Activated CD4-positive, alpha-beta T cell treated with anti-CD3 and anti-CD28 coated beads, Interleukin-2, amount 50 U/mL, for 48 hours (primary cell): ENCODE data around the gene OR5AU1.
"Not testable (repeated sequence)": the region's sequence is repeated elsewhere in the genome, so short reads cannot be mapped to it uniquely, and the experiment has no call there.

Experiments
- DNase-seq, 2 experiments: peaks; one replicate each; pipeline ENCODE4 v3.0.0-alpha.2; 2020

The OR5AU1 gene

GRCh38 chr14:21169573-21169972 lies 13.7 kb upstream of the OR5AU1 start:
- DNase-seq = no peak

GRCh38 chr14:21168055-21168454 lies 12.2 kb upstream of the OR5AU1 start:
- DNase-seq = no peak

GRCh38 chr14:21165670-21166069 lies 9.8 kb upstream of the OR5AU1 start:
- not testable (repeated sequence) for DNase-seq

- DNase-seq = not testable (repeated sequence)
Observed at GRCh38 chr14:21165002-21165605, 9.2 kb upstream of the OR5AU1 start.

GRCh38 chr14:21163871-21164291 lies 8.0 kb upstream of the OR5AU1 start:
- no peak for DNase-seq

GRCh38 chr14:21162081-21162480 lies 6.2 kb upstream of the OR5AU1 start:
- no peak for DNase-seq

DNA sequence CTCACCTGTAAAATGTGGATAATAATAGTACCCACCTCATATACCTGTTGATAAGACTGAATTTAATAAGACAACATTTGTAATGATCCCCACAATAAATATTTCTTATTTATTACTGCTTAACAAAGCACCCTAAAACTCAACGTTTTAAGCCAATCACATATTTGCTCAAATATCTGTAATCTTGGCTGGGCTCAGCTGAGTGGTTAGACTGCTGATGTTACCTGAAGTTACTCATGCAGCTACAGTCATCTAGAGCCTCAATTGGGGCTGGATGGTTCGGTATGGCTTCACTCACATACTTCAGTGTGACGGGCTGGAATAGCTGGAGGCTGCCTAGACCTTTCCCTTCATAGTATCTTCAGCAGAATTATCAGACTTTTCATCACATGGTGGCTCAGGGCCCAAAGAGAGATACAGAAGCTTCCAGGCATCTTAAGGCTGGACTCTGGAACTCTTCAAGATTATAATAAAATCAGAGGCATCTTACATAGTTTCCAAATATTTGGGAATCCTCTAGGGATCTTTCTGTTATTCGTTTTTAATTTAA lies 4.3 kb upstream of the OR5AU1 start:
- DNase-seq = no peak

DNA sequence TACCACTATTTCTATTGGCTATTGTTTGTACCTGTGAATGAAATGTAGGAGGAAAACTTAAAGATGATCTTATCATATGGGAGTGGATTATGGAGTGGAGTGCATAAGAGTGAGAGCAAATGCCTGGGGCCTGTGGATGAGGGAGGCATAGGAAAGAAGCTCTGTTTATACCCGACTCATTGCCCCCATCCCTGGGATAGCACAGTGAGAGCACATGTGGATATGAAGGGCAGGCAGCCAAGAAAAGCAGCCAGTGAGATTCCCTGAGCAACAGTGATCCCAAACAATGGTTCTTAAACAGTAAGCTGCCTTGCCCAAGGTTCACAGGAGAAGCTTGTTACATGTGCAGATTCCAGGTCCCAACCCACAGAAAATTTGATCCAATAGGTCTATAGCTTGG lies 2.3 kb upstream of the OR5AU1 start:
- not testable (repeated sequence) for DNase-seq

DNA sequence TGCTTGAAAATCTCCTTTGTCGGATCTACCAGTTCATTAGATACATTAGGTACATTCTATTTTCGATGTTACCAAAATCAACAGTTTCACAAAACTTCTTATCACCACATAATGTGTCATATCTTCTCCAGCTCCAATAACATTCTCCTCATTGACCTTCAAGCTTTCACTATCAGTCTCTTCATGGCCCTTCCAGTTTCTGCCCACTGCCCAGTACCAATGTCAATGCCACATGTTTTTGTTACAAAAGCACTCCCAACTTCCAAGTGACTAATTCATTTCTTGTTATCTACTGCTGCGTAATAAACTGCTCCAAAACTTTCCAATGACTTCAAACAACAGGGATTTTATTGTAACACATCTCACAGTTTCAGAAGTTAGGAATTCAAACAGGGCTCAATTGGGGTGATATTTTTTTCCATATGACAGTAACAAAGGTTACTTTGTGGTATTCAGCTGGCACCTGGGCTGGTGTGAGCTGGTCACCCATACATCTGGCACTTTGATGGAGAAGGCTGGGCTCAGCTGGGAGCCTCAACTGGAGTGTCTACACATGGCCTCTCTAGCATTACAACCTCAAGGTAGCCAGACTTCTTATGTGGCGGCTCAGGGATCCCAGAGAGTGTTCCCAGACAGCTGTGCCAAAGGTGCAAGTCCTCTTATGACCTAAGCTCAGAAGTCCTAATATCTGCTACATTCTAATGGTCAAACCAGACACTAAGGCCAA lies 6.1 kb downstream of the OR5AU1 start:
- no peak for DNase-seq

- no peak for DNase-seq
Observed at GRCh38 chr14:21145437-21145836, 10.4 kb downstream of the OR5AU1 start.

GRCh38 chr14:21142357-21142756 lies 13.5 kb downstream of the OR5AU1 start:
- no peak for DNase-seq

GRCh38 chr14:21136024-21136423 lies 19.8 kb downstream of the OR5AU1 start:
- no peak for DNase-seq

- DNase-seq = no peak
Observed at GRCh38 chr14:21133901-21134300, 22.0 kb downstream of the OR5AU1 start.

DNA sequence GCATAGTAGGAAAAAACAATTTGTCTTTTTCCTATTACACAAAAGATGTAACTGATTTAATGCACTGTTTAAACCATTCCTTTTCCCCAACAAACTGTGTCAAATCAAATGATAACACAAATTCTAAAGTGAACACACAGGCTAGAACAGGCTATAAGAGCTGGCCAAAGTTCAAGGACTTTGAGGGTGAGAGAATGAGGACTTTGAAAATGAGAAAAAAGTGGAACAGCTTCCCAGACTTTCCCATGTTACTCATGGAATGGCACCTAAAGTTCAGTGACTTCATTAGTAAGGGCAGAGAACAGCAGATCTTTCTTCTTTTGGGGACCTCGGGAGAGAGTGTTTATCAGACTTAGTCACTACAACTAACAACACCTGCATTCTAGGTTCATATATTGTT lies 32.4 kb downstream of the OR5AU1 start:
- DNase-seq = no peak

DNA sequence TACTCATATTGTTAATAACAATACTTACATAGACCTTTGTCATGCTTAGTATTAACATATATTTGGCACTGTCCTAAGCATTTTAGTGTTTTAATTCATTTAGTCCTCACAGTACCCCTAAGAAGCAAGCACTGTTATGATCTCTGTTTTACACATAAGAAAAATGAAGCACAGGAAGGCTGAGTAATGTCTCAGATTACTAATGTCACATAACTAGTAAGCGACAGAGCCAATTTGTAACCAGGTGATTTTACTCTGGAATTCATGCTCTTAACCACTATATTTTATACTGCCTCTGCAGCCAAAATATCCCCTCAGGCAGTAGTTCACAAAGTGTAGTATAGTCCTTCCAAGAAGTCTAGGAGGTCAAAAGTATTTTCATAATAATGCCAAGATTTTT lies 34.7 kb downstream of the OR5AU1 start:
- no peak for DNase-seq

- DNase-seq = no peak
Observed at GRCh38 chr14:21120686-21121085, 35.2 kb downstream of the OR5AU1 start.

DNA sequence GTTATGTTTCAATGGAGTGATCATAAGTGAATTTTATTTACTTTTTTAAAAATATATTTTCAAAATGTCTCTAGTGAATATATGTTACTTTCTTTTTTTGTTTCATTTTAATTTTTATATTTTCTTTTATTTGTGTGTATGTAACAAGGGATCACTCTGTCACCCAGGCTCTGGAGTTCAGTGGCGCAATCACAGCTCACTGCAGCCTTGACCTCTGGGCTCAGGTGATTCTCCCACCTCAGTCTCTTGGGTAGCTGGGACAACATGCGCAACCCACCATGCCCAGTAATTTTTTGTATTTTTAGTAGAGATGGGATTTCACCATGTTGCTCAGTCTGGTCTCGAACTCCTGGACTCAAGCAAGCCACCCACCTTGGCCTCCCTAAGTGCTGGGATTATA lies 36.9 kb downstream of the OR5AU1 start:
- no peak for DNase-seq

DNA sequence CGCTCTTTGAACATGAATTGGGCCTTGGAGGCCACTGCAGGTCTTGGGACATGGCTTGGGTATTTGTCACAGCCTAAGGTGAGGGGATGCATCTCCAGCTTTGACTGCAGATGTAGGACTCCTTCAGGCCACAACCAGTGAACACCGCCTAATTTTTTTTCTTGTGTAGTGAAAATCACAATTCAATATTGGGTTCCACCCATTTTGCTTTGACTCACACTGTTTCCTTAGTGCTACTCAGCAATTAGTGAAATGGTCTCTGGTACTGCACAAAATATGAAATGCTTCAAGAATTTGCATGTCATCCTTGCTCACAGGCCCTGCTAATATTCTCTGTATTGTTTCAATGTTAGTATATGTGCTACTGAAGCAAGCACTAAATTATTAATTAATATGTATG lies 42.5 kb downstream of the OR5AU1 start:
- DNase-seq = no peak

DNA sequence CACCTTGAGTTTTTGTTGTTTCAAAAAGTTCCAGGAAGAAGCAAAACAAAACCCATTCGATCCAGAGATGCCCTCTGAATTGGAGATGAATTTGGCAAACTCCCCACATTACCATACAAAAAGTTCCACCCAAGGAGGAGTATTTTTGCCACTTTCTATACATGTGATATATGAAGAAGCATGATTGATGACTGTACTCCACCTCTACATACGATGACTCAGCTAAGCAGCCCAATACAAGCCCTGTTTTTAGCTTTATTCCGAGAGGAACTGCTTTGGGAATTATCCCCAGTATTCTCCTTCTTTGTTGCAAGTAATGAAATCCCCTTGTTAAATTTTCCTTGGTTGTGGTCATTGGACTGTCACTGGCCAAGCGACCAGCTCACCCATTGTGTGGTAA lies 43.6 kb downstream of the OR5AU1 start:
- no peak for DNase-seq

- DNase-seq = peak; percentile 37 to 63
Observed at GRCh38 chr14:21109377-21110138, 46.3 kb downstream of the OR5AU1 start.

GRCh38 chr14:21108791-21109190 lies 47.1 kb downstream of the OR5AU1 start:
- no peak for DNase-seq

DNA sequence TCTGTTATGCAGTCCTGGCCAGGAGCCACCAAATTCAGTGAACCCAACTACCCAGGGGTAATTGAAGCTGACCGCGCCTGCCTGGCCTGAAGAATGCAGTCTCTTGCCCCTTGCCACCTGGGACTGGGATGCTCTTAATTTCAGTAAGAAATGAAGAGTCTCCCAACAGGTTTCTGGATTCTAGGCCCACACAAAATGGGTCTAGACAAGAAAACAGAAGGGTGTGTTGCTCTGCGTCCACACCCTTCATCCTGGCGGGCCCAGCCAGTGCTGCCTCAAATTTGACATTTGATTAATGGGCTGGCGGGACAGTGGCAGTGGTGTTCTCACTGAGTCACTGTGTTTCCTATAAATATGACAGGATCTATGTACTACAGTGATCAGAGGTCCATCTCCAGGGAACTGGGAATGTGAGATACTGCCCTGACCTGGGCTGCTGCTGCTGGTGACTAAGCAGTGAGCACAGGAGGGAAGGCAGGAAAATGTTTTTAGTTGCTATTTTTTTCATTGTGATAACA lies 48.5 kb downstream of the OR5AU1 start:
- no peak for DNase-seq

DNA sequence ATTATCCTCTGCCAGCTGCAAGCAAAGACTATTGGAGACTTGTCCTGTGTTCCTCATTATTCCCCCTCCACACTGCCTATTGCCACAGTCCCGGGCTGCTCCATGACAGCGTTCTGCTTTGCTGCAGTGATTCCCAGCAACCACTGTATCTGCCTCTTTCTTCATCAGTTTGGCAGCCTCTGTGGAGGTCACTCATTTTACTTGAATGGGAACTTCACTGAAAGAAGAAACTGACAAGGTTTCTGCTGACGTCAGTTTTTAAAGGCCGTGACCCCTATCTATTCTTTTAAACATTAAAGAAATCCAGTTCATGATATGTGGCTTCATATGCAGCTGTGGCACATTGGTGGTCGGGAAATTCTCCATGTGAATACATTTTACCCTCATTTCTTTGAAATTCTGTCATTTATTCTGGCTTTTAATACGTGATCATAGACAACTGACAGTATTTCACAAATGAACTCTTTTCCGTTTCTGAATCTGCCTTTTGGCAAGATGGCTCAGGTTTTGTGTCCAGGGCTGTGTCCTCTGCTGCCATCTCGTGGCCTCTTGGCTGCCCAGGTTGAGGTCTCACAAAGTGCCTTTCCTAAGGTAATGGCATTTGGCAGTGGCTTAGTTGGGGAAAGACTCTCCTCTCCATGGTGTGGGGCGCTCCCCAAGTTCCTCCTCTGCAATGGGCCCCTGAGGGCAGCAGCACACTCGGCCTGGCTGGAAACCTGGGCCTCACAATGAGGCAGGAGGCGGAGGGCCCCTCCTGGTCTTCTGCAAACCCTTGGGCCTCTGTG lies 49.2 kb downstream of the OR5AU1 start:
- DNase-seq = peak; percentile 84 to 87
